ENCODE data around the gene AKIRIN1. TPM values are rescaled to one million over a fixed set of nuclear protein-coding genes. Genes with fewer than 3 reads are reported as not detected.
A peak's percentile ranks its signal among the peaks of the same experiment; 100 is the strongest.

Gene AKIRIN1
- total RNA-seq, 2 experiments from 2014 or later = 40.0 to 50.4 TPM

GRCh38 chr1:39021426-39021825, 30.4 kb downstream of the AKIRIN1 start:
- no peak overlapping the region for H3K27ac ChIP-seq (ENCODE audit: low read depth, low read length, poor library complexity, severe bottlenecking)
- H3K4me2 ChIP-seq (ENCODE audit: low read length) = no peak overlapping the region
- DNase-seq (ENCODE audit: low spot score) = no peak
- no peaks in the 10 kb centered on the region for H3K9me2 ChIP-seq (ENCODE audit: insufficient read depth, low read length)
- H3K4me1 ChIP-seq (ENCODE audit: insufficient read depth, low read length, poor library complexity, severe bottlenecking) = peaks cover 7% of the 10 kb centered on the region
- peaks cover 4% of the 10 kb centered on the region; the same call in 1 of the 2 replicates for H3K9me3 ChIP-seq (ENCODE audit: low read length)
- TF ChIP-seq CTCF (conservative IDR thresholded peaks at IDR 0.05; ENCODE audit: low read length) = no peak
- TF ChIP-seq EZH2phosphoT487 (IDR thresholded peaks at IDR 0.05; ENCODE audit: borderline replicate concordance, low read depth, low read length) = no peak
- H2AFZ ChIP-seq (ENCODE audit: low read length) = no peak overlapping the region
- BruUV-seq (replicated peaks) = no TSS peak
- H3K4me3 ChIP-seq (ENCODE audit: low read depth, low read length, poor library complexity, severe bottlenecking) = no peak overlapping the region
- H3K79me2 ChIP-seq (ENCODE audit: insufficient read depth, low read depth, low read length) = peaks cover 1% of the 10 kb centered on the region; the same call in 1 of the 2 replicates
- POLR2A ChIA-PET = no interaction called here
- intact Hi-C loops (cut with micrococcal nuclease; ENCODE audit: unreplicated experiment) = no loop called here
- H4K20me1 ChIP-seq (ENCODE audit: insufficient read depth, low read length) = no peaks in the 10 kb centered on the region
- CTCF ChIA-PET (ENCODE audit: unreplicated experiment) = no interaction called here
- no peaks in the 10 kb centered on the region for H3K36me3 ChIP-seq (ENCODE audit: insufficient read depth, low read length)

- no peak overlapping the region for H2AFZ ChIP-seq (ENCODE audit: low read length)
- intact Hi-C loops (cut with micrococcal nuclease; ENCODE audit: unreplicated experiment) = no loop called here
- H3K27ac ChIP-seq (ENCODE audit: low read depth, low read length, poor library complexity, severe bottlenecking) = no peak overlapping the region
- no peaks in the 10 kb centered on the region for H3K9me2 ChIP-seq (ENCODE audit: insufficient read depth, low read length)
- H3K4me1 ChIP-seq (ENCODE audit: insufficient read depth, low read length, poor library complexity, severe bottlenecking) = peaks cover 13% of the 10 kb centered on the region
- no peaks in the 10 kb centered on the region for H4K20me1 ChIP-seq (ENCODE audit: insufficient read depth, low read length)
- peaks cover 16% of the 10 kb centered on the region for H3K79me2 ChIP-seq (ENCODE audit: insufficient read depth, low read depth, low read length)
- ChIA-PET CTCF (ENCODE audit: unreplicated experiment) (no interaction called here), POLR2A (interaction anchor here (0.6 kb wide), 1 partner anchor 27 kb away, joined by 3 read pairs; no protein-coding TSS in a partner anchor)
- H3K36me3 ChIP-seq (ENCODE audit: insufficient read depth, low read length) = peaks cover under 1% of the 10 kb centered on the region
- H3K4me2 ChIP-seq (ENCODE audit: low read length) = no peak overlapping the region
- no peak for DNase-seq (ENCODE audit: low spot score)
- no TSS peak for BruUV-seq (replicated peaks)
- H3K4me3 ChIP-seq (ENCODE audit: low read depth, low read length, poor library complexity, severe bottlenecking) = no peak overlapping the region
- TF ChIP-seq CTCF (conservative IDR thresholded peaks at IDR 0.05; ENCODE audit: low read length) = no peak
- TF ChIP-seq EZH2phosphoT487 (IDR thresholded peaks at IDR 0.05; ENCODE audit: borderline replicate concordance, low read depth, low read length) = no peak
- H3K9me3 ChIP-seq (ENCODE audit: low read length) = peaks cover 4% of the 10 kb centered on the region; the same call in 1 of the 2 replicates
Observed at GRCh38 chr1:39023140-39023539, 32.1 kb downstream of the AKIRIN1 start.

DNA sequence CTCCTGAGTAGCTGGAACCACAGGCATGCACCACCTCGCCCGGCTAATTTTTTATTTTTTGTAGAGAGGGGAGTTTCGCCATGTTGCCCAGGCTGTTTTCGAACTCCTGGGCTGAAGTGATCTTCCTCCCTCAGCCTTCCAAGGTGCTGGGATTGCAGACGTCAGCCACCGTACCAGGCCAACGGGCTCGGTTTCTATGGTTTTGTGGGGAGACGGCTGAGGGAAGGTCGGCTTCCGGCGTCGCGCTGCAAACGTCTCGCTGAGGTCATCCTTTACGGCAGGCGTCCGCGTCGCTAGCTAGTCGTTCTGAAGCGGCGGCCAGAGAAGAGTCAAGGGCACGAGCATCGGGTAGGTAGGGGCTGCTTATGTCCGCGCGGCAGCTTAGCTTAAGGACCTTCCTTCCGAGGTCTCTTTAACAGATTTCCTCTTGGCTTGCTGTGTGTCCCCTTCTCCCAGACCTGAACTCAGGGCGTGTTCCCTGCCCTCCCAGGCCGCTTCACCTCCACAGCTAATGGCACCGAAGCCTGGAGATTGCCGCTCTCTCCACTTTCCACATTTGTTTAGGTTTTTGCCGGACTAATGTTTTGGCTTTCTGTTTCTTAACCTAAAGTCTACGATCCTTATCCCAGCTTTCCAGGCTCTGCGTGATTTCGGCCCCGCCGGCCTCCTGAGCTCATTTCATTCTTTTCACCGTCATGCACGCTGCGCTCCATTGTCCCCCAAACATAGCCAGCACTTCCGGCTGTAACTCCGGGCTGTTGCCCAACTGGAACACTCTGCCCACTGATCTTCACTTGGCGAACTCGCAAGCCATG, 35.2 kb downstream of the AKIRIN1 start, which contains the start of gene NDUFS5:
Gene NDUFS5, plus strand, starts transcription at position 300 of the 815 bp plus-strand sequence. CDS start 2,375 bp downstream, outside the sequence.
- Histone ChIP-seq H2AFZ (ENCODE audit: low read length) (peak within 1 kb of the TSS; percentile 69), H3K9me3 (ENCODE audit: low read length) (peaks cover 4% of the 10 kb centered on the region; the same call in 1 of the 2 replicates), H3K4me1 (ENCODE audit: insufficient read depth, low read length, poor library complexity, severe bottlenecking) (peaks cover 13% of the 10 kb centered on the region), H3K4me2 (ENCODE audit: low read length) (peak within 1 kb of the TSS; percentile 83), H3K9me2 (ENCODE audit: insufficient read depth, low read length) (no peaks in the 10 kb centered on the region), H3K36me3 (ENCODE audit: insufficient read depth, low read length) (peaks cover 30% of the 10 kb centered on the region), H4K20me1 (ENCODE audit: insufficient read depth, low read length) (no peaks in the 10 kb centered on the region), H3K27ac (ENCODE audit: low read depth, low read length, poor library complexity, severe bottlenecking) (peak within 1 kb of the TSS; percentile 54), H3K79me2 (ENCODE audit: insufficient read depth, low read depth, low read length) (peaks cover 28% of the 10 kb centered on the region), H3K4me3 (ENCODE audit: low read depth, low read length, poor library complexity, severe bottlenecking) (peak within 1 kb of the TSS; percentile 76)
- no peak for TF ChIP-seq CTCF (conservative IDR thresholded peaks at IDR 0.05; ENCODE audit: low read length)
- POLR2A ChIA-PET = interaction anchor here (0.9 to 1.5 kb wide), 7 partner anchors 9 to 154 kb away, joined by 3 to 6 read pairs (median 4); no protein-coding TSS in a partner anchor
- DNase-seq (ENCODE audit: low spot score) = peak; percentile 87
- CTCF ChIA-PET (ENCODE audit: unreplicated experiment) = interaction anchor here (0.5 to 1.1 kb wide), 3 partner anchors 29 to 562 kb away, joined by 3 read pairs; no protein-coding TSS in a partner anchor
- BruUV-seq (replicated peaks) = TSS peak; percentile 85
- intact Hi-C loops (cut with micrococcal nuclease; ENCODE audit: unreplicated experiment) = no loop called here
